Measurements from ENCODE around the gene SLBP.
A peak's percentile ranks its signal among the peaks of the same experiment; 100 is the strongest.

SLBP gene

GRCh38 chr4:1738410-1738809 lies 26.3 kb upstream of the SLBP start:
- TF ChIP-seq, protein P1, sequence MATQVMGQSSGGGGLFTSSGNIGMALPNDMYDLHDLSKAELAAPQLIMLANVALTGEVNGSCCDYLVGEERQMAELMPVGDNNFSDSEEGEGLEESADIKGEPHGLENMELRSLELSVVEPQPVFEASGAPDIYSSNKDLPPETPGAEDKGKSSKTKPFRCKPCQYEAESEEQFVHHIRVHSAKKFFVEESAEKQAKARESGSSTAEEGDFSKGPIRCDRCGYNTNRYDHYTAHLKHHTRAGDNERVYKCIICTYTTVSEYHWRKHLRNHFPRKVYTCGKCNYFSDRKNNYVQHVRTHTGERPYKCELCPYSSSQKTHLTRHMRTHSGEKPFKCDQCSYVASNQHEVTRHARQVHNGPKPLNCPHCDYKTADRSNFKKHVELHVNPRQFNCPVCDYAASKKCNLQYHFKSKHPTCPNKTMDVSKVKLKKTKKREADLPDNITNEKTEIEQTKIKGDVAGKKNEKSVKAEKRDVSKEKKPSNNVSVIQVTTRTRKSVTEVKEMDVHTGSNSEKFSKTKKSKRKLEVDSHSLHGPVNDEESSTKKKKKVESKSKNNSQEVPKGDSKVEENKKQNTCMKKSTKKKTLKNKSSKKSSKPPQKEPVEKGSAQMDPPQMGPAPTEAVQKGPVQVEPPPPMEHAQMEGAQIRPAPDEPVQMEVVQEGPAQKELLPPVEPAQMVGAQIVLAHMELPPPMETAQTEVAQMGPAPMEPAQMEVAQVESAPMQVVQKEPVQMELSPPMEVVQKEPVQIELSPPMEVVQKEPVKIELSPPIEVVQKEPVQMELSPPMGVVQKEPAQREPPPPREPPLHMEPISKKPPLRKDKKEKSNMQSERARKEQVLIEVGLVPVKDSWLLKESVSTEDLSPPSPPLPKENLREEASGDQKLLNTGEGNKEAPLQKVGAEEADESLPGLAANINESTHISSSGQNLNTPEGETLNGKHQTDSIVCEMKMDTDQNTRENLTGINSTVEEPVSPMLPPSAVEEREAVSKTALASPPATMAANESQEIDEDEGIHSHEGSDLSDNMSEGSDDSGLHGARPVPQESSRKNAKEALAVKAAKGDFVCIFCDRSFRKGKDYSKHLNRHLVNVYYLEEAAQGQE (IDR thresholded peaks at IDR 0.05; ENCODE audit: low read depth), result no peak
- TF ChIP-seq, protein P2, sequence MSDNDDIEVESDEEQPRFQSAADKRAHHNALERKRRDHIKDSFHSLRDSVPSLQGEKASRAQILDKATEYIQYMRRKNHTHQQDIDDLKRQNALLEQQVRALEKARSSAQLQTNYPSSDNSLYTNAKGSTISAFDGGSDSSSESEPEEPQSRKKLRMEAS (IDR thresholded peaks at IDR 0.05), result no peak
- TF ChIP-seq USF1 (IDR thresholded peaks at IDR 0.05), result 0 out of 2 replicates have a peak, but pooled peaks have one; percentile 26

DNA sequence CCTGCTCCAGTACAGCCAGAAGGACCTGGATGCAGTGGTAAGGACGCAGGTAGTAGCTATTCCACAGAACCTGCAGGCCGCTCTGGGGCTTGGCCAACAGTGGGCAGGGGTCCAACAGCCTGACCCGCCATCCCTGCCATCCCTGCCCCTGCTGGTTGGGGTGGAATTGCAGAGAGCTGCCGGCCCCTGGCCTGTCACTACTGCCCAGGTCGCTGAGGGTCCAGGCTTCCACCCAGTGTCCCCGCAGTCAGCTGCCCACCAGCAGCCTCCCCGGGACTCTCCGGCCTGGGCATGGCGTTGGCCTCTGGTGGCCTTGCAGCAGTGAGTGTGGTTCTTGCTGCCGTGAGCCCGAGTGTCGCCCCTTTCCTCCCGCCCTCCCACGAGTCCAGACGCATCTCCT lies 25.5 kb upstream of the SLBP start:
- no peak for TF ChIP-seq TEAD4 (IDR thresholded peaks at IDR 0.05)
- TF ChIP-seq, protein P2 (IDR thresholded peaks at IDR 0.05), result no peak
- no peak for TF ChIP-seq TCF12 (IDR thresholded peaks at IDR 0.05; ENCODE audit: low read depth)
- TF ChIP-seq YY1 (IDR thresholded peaks at IDR 0.05; ENCODE audit: low read depth), result no peak
- TF ChIP-seq ZBTB7A (IDR thresholded peaks at IDR 0.05; ENCODE audit: low read depth), result no peak
- no peak for TF ChIP-seq FOXM1 (IDR thresholded peaks at IDR 0.05; ENCODE audit: borderline replicate concordance, low read depth)
- no peak for TF ChIP-seq USF1 (IDR thresholded peaks at IDR 0.05)
- TF ChIP-seq EP300 (IDR thresholded peaks at IDR 0.05; ENCODE audit: borderline replicate concordance), result no peak
- no peak for TF ChIP-seq EGR1 (IDR thresholded peaks at IDR 0.05)
- no peak for TF ChIP-seq CREB1 (IDR thresholded peaks at IDR 0.05; ENCODE audit: low read depth)

- TF ChIP-seq TEAD4 (IDR thresholded peaks at IDR 0.05), result no peak
- TF ChIP-seq TCF12 (IDR thresholded peaks at IDR 0.05; ENCODE audit: low read depth), result no peak
- no peak for TF ChIP-seq RAD21 (IDR thresholded peaks at IDR 0.05; ENCODE audit: low read depth)
- TF ChIP-seq EGR1 (IDR thresholded peaks at IDR 0.05), result no peak
- TF ChIP-seq CREB1 (IDR thresholded peaks at IDR 0.05; ENCODE audit: low read depth), result no peak
- no peak for TF ChIP-seq NFIC (IDR thresholded peaks at IDR 0.05)
- TF ChIP-seq, protein P2 (IDR thresholded peaks at IDR 0.05), result no peak
- no peak for TF ChIP-seq CEBPB (IDR thresholded peaks at IDR 0.05)
- no peak for TF ChIP-seq YY1 (IDR thresholded peaks at IDR 0.05; ENCODE audit: low read depth)
- no peak for TF ChIP-seq USF1 (IDR thresholded peaks at IDR 0.05)
- no peak for TF ChIP-seq FOXM1 (IDR thresholded peaks at IDR 0.05; ENCODE audit: borderline replicate concordance, low read depth)
- no peak for TF ChIP-seq ZBTB7A (IDR thresholded peaks at IDR 0.05; ENCODE audit: low read depth)
- TF ChIP-seq, protein P1 (IDR thresholded peaks at IDR 0.05; ENCODE audit: low read depth), result no peak
- no peak for TF ChIP-seq EP300 (IDR thresholded peaks at IDR 0.05; ENCODE audit: borderline replicate concordance)
These were observed 24.7 kb upstream of the SLBP start for GRCh38 chr4:1736812-1737211.

GRCh38 chr4:1735215-1735614 lies 23.1 kb upstream of the SLBP start:
- TF ChIP-seq FOXM1 (IDR thresholded peaks at IDR 0.05; ENCODE audit: borderline replicate concordance, low read depth) (no peak), USF1 (IDR thresholded peaks at IDR 0.05) (no peak), YY1 (IDR thresholded peaks at IDR 0.05; ENCODE audit: low read depth) (no peak), CREB1 (IDR thresholded peaks at IDR 0.05; ENCODE audit: low read depth) (no peak), TCF12 (IDR thresholded peaks at IDR 0.05; ENCODE audit: low read depth) (no peak), ZBTB7A (IDR thresholded peaks at IDR 0.05; ENCODE audit: low read depth) (no peak), EGR1 (IDR thresholded peaks at IDR 0.05) (no peak), CEBPB (IDR thresholded peaks at IDR 0.05) (no peak), TEAD4 (IDR thresholded peaks at IDR 0.05) (no peak), RAD21 (IDR thresholded peaks at IDR 0.05; ENCODE audit: low read depth) (no peak), TAF1 (IDR thresholded peaks at IDR 0.05; ENCODE audit: low read depth) (no peak), NFIC (IDR thresholded peaks at IDR 0.05) (no peak), EP300 (IDR thresholded peaks at IDR 0.05; ENCODE audit: borderline replicate concordance) (no peak)
- TF ChIP-seq, protein P1 (IDR thresholded peaks at IDR 0.05; ENCODE audit: low read depth), result no peak
- TF ChIP-seq, protein P2 (IDR thresholded peaks at IDR 0.05), result no peak

Measured in Ishikawa (cell line).